Activated CD4-positive, alpha-beta T cell treated with anti-CD3 and anti-CD28 coated beads, Interleukin-2, Interleukin-4, amounts not matched to agents 100 ng/mL and 50 ng/mL, durations not matched to agents 16 hours and 8 hours (primary cell): ENCODE results near the gene CSRNP2.
"Not testable (repeated sequence)": the region's sequence is repeated elsewhere in the genome, so short reads cannot be mapped to it uniquely, and the experiment has no call there.

Experiments used
- DNase-seq: peaks from one replicate; pipeline ENCODE4 v3.0.0-alpha.2; 2020; ENCODE audit warnings: low spot score

The CSRNP2 gene

DNA sequence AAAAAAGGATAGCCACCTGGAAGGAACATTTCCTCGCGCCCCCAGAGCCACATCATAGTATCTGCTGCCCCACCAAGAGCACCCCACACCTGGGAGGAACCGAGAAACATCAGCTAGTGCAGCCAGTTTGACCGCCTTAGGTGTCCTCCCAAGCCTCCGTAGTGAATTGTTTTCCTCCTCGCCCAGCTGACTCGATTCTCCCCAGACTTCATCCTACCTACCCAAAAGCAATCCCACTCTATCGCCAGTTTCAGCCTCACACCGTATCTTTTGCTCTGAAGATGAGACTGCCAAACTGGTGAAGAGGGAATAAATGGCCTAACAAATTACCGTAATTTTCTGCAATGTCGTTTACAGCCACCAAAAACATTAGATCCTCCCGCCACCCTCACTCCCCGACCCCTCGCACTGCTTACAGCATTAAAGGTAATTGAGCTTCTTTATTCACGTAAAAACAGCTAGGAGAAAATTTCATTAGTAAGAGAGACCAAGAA is 56.0 kb downstream of the CSRNP2 start:
- no peak for DNase-seq

DNA sequence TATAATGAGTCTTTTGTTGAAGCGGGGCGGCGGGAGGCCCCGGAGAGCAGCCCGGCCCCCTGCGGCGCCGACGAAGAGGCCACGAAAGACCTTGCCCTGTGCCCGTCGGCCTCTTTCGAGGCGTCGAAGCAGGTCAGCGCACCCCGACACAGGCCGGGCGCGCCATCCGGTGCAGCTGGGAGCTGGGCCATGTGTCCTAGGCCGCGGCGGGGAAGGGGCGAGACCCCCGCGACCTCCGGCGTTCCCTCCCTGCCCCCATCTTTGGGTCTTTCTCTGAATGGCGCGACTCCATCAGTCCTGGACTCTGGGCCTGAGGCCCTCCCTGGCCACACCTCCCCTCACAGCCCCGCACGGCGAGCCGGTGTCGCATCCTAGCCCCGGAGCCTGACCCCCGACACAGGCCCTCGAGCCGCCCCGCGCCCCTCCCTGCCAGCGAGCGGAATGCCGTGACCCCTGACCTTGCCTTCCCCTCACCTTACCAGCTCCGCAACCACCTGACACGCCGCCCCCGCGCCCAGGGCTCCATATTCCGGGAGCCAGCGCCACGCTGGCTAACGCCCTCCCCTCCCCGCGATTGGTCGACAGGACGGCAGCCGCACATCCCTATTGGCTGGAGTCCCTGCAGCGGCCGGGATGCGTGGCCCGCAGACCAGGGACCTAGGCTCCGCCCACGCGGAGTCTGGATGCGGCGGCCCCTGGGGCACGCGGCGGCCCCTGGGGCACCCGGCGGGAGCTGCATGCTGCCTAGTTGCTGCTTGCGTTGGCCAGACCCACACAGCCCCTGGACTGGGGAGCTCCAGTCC is 57.4 kb downstream of the CSRNP2 start, which contains the start of gene SLC11A2:
Gene SLC11A2, minus strand, starts transcription at position 549 of the 803 bp plus-strand sequence. CDS start 15,656 bp downstream, outside the sequence.
- DNase-seq = peak; percentile 95

DNA sequence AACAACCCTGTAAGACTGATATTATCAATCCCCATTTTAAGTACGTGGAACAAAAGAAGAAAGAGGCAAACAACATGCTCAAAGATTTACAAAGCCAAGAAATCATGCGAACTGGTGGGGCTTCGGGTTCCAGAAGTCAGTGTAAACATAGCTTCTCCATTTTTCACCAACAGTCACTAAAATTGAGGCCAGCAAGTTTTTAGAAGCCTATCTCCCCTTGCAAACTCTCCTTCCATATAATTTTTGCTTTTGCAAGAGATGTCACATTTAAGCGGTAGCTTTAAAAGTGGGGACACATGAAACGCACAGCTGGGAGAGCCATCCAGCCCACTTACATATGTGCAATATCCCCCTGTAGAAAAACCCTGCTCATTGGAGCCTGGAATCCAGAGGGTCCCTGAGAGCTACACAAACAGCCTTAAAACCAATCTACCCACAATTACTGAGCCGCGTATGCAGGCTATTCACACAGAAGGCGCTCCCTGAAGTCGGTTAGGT is 58.0 kb downstream of the CSRNP2 start:
- no peak for DNase-seq

DNA sequence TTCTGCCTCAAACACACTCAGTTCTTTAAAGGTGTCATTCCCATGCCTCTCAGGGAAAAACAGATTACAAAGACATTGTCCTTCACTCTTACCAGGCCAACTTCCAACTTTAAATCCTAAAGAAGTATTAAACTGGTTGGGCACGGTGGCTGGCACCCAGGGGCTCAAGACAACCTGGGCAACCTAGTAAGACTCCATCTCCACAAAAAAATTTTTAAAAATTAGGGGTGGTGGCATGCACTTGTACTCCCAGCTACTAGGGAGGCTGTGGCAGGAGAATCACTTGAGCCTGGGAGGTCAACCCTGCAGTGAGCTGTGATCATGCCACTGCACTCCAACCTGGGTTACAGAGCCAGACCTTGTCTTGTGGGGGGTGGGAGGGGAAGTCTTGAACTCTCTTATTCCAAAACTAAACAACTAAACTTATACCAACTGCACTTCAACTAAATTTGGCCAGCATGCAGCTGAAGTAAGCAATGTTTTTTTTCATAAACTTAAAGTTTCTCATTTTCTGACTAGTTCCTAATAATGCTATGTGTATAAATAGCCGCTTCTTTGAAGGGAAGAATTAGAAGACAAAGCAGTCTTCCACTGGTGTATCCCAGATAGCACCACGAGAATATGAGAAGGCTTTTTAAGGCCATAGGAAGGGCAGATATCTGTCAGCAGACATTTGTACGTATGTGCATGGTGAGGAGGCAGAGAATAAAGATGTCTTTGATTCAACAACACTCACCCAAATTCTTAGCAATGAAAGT is 59.6 kb downstream of the CSRNP2 start:
- no peak for DNase-seq

DNA sequence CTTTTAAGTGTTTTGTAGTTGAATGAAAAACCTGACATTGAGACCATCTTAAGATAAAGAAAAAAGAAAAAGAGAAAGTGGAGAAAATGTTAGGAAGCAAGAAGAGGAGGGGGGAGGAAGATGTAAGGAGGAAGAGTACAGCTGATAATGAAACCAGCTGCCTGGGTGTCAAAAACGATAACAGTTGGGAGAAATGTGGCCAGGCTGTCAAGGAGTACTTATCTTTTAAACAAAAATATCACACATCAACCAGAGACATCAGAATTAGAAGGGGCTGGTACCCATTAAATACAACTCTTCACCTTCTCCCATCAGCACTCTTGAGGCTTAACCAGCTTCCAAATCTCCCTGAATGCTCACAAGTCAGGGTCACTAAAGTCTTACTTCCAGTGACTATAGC is 61.7 kb downstream of the CSRNP2 start:
- DNase-seq = no peak

DNA sequence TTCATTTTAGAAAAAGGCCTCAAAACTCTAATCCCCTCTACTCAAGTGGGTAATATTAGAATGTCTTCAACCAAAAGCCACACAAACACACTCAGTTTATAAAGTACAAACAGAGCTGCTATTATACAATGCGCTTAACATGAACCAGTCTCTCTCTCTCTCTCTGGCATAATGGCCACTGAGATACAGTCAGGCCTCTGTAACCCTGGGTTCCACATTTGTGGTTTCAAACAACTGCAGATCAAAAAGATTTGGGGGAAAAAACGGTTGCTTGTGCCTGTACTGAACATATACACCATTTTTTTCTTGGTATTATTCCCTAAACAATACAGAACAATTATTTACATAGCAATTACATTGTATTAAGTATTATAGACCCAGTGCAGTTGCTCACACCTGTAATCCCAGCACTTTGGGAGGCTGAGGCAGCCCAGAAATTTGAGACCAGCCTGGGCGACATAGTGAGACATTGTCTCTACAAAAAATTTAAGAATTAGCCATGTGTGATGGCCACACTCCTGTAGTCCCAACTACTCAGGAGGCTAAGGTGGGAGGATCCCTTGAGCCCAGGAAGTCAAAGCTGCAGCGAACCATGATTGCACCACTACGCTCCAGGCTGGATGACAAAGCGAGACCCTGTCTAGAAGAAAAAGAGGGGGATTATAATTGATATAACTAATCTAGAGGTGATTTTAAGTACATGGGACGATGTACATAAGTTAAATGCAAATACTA is 62.8 kb downstream of the CSRNP2 start:
- DNase-seq = no peak

DNA sequence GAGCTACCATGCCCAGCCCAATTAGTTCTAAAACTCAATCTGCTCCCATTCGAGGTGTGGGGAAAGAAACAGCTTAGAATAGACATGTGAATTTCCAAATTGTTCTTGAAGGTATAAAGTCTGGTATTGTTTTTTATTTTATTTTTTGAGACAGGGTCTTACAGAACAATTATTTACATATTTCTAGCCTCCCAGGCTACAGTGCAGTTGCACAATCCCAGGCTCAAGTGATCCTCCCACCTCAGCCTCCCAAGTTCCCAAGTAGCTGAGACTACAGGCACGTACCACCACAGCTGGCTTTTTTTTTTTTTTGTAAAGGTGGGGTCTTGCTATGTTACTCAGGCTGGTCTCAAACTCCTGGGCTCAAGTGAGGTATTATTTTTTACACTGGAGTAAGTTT is 63.5 kb downstream of the CSRNP2 start:
- DNase-seq = no peak

DNA sequence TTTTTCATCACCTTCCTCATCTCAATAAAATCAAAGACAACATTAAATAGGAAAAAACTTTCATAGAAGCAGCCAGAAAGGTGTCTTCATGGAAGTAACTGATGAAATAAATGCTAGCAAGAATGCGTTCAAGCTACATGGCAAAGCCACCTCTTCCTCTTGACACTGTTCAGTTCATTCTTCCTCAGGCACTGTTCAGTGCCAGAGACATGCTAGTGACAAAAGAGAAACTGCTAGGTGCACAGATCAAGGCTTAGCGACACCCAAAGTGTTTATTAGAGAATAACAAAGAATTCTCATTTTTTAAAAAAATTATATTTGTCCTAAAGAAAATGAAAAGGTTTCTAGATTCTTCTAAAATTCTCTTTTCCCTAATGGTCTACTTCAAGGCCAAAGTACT is 64.4 kb downstream of the CSRNP2 start:
- DNase-seq = no peak

DNA sequence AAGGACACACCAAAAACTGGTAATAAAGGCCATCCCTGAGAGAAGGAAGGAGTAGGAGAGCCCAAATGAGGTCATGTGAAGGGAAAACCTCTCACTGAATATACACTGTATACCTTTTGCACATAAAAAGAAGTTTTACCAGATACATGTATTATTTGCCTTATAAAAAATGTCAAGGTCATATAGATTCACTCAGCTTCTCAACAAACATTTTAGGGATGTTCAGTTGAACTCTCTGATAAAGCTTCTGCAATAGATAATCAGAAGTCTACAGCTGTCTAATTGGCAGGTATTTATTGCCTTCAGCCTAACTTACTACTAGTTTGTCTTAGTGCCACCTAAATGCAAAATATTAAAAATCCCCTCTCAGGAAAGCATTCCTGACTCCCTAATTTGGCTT is 65.9 kb downstream of the CSRNP2 start:
- no peak for DNase-seq

DNA sequence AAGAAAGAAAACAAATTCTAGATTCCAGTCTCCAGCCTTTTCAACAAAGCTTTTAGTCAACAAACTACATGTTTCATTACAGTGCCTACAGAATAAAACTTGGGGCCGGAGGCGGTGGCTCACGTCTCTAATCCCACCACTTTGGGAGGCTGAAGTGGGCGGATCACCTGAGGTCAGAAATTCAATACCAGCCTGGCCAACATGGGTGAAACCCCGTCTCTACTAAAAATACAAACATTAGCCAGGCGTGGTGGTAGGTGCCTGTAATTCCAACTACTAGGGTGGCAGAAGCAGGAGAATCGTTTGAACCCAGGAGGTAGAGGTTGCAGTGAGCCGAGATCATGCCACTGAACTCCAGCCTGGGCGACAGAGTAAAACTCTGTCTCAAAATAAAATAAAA is 68.9 kb downstream of the CSRNP2 start:
- DNase-seq = not testable (repeated sequence)

DNA sequence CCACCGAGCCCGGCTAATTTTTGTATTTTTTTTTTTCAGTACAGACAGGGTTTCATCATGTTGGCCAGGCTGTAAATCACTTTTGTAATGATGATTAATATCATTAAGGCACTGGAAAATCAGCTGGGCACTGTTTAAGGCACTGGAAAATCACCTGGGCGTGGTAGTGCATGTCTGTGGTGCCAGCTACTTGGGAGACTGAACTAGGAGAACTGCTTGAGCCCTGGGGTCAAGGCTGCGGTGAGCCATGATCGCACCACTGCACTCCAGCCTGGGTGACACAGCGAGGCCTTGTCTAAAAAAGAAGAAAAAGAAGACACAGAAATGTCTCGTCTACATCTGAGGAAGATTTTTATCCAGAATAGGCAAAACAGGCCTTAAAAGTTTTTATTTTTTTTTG is 70.0 kb downstream of the CSRNP2 start:
- DNase-seq = no peak

DNA sequence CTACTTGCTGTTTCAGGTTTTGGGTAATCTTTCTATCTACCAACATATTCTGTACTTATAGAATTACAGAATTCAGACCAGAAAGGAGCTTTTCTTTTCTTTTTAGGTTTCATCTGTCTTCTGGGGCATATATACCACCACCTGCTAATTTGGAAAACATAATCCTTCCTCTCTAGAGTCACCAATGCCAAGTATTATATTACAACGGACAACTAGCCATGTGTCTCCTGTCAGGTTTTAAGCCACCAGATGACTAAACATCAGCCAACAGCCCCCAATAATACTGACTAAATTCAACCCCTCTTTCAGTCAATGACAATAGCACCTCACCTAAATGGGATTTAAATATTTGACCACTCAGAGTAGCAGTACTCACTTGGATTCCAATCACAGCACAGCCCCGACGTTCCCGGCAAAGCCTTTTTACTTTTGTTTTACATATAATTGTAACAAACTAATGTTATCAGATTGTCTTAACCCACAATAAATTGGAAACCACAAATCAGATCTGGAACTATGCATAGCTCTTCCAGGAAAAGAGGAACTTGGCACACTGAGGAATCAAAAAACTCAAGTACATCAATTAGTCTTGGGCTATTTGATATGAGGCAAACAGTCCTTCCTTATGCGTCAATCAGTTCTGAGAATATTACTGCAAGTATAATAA is 70.7 kb downstream of the CSRNP2 start:
- DNase-seq = no peak

DNA sequence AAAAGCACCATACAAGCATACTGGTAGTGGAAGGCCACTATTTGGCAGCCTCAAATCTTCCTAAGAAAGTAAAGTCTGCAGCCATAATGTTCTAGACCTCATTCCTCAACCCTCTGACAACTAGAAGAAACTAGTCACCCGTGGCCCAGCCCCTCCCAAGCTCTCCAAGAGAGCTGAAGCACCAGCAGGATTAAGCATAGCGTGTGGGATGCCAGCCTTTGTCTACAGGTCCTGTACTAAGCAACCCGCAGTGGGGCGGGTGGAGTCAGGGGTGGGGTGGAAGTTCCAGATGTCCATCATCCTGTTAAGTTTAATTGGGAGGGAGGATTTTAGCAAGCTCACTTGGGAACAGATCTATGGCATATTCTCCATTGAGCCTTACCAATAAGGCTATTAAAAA is 71.4 kb downstream of the CSRNP2 start:
- no peak for DNase-seq
